Measurements from ENCODE around the gene GOLGA8H. TPM values are rescaled to one million over a fixed set of nuclear protein-coding genes. Genes with fewer than 3 reads are reported as not detected.
"Not testable (repeated sequence)": the region's sequence is repeated elsewhere in the genome, so short reads cannot be mapped to it uniquely, and the experiment has no call there.

GOLGA8H gene
- total RNA-seq, result 0.16 TPM in 1 of 2 replicates, not detected in the other

DNA sequence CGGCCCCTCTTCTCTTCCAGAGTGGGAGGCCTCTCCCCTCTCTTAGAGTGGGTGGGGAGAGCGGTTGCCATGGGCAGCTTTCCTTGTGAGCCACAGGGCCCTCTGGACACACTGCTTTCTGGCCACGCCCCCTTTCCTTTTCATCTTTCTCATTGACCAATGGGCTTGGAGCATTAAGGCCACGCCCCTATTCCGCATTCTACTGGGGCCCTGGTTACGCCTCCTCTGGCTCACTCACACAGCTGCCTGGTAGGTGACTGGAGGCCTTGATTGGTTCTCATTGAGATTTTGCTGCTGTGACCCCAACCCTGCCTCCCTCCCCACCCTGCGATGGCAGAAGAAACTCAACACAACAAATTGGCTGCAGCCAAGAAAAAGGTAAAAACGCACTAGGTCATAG is at the start of gene GOLGA8H:
GOLGA8H (plus strand) TSS at position 233 of the 400 bp plus-strand sequence; CDS start at position 331, 98 bp downstream.
- intact Hi-C loops (cut with micrococcal nuclease), result not testable (repeated sequence)

DNA sequence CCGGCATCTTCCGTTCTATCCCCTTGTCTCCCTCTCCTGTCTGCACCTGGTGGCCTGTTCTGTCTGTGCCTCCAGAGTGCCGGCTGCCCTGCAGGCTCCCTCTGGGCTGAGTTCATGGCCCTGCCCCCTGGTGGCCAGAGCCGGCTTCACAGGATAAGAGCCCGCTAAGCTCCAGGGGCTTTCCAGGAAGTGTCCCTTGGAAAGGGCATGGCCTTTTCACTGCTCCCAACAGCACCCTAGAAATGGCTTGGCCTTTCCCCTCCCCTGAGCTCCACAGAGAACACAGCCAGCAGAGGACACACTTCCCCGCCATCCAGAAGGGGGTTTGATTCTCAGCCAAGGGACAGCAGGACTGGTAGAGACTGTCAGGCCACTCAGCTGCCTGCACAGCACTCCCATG is 36.9 kb upstream of the GOLGA8H start:
- intact Hi-C loops (cut with micrococcal nuclease), result not testable (repeated sequence)

GRCh38 chr15:30573012-30573491 is 30.8 kb upstream of the GOLGA8H start:
- intact Hi-C loops (cut with micrococcal nuclease), result not testable (repeated sequence)

GRCh38 chr15:30579394-30579970 is 24.3 kb upstream of the GOLGA8H start:
- intact Hi-C loops (cut with micrococcal nuclease), result not testable (repeated sequence)

DNA sequence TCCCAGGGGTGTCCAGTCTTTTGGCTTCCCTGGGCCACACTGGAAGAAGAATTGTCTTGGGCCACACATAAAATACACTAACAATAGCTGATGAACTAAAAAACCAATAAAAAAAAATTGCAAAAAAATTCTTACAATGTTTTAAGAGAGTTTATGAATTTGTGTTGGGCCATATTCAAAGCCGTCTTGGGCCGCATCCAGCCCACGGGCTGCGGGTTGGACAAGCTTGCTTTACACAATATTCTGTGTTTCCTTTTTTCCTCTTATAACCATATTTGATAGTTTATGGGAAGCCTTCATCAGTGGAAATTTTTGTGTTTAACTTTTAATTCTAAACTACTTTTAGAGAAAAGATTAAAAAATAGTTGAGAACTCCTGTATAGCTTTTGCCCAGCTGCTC is 23.1 kb upstream of the GOLGA8H start:
- intact Hi-C loops (cut with micrococcal nuclease), result not testable (repeated sequence)

DNA sequence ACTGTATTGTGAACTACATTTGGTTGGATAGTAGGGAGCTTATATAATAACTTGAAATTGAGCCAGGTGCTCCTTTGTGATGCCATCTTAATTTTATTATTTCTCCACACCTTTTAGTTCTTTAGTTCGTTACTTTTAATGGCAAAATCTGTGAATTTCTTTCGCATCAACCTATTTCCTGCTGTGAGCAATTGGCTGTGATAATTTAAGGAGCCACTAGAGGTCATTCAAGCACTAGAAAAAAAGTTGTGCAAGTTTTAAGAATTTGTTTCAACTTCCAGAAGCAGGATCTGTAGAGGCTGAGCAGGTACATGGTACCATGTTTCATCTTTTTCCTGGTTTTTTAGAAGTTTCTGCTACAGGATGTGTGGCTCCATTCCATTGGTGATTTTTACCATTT is 4.9 kb upstream of the GOLGA8H start:
- intact Hi-C loops (cut with micrococcal nuclease), result not testable (repeated sequence)

DNA sequence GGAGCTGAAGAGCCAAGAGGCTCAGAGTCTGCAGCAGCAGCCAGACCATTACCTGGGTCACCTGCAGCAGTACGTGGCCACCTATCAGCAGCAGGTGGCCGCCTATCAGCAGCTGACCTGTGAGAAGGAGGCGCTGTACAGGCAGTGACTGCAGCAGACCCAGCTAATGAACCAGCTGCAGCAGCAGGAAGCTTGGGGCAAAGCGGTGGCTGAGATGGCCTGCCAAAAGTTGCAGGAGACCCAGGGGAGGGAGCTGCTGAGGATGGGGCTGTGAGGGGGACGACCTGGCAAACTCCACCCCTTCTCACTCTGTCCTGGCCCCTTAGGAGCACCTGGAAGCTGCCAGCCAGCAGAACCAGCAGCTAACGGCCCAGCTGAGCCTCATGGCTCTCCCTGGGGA is 8.4 kb downstream of the GOLGA8H start:
- intact Hi-C loops (cut with micrococcal nuclease), result not testable (repeated sequence)

- intact Hi-C loops (cut with micrococcal nuclease), result not testable (repeated sequence)
Observed at GRCh38 chr15:30621342-30621741, 17.5 kb downstream of the GOLGA8H start.

DNA sequence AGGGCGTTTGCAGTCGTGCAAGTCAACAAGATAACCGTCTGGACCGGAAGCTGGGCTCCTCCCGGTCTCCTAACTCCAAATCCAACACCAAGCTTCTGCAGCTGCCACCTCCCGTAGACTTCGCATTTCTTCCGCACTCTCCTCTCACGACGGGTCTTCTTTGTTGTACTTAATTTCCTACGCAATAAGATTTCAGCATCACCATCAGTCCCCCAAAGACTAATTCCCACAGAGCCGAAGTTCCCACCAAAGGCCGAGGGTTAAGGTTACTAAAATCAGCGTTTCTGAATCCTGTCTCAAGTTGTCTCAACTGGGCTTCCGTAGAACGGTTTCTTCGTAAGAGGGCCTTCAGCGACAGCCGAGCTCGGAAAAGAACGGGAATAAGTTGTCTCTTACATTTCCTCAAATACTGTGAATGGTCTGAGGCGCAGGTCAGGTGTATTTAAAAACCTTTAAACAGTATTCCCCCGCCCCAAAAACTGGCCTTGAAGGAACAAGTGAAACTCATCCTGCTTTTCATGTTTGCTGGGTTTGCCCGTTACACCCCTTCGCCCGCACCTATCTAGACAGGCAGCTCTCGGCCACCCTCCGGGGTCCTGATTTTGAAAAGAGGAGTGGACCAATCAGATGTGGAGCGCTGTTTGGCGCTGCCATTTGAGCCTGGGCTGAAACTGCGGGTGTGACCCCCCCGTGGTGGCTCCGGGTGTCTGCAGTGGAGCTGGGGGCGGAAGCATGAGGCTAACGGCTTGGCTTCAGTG is 21.8 kb downstream of the GOLGA8H start, which contains the start of gene ARHGAP11B:
ARHGAP11B (plus strand) TSS at position 693 of the 758 bp plus-strand sequence.
- intact Hi-C loops (cut with micrococcal nuclease), result not testable (repeated sequence)

DNA sequence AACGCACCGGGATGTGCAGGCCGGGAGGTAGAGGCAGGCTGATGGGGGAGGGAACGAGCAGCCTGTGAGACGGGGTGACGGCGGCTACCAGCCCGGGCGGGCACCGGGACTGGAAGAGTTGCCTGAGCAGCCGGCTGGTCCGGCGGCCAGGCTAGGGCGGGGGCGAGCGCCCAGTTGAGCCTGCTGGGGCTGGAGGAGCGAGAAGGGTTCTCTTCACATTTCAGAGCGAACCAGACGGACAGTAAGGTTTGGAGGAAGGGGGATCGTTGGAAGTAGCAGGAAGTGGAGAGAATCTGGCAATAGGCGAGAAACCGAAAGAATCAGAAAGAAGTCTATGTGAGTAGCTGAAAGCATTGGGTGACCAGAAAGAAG is 22.4 kb downstream of the GOLGA8H start:
- intact Hi-C loops (cut with micrococcal nuclease), result not testable (repeated sequence)

DNA sequence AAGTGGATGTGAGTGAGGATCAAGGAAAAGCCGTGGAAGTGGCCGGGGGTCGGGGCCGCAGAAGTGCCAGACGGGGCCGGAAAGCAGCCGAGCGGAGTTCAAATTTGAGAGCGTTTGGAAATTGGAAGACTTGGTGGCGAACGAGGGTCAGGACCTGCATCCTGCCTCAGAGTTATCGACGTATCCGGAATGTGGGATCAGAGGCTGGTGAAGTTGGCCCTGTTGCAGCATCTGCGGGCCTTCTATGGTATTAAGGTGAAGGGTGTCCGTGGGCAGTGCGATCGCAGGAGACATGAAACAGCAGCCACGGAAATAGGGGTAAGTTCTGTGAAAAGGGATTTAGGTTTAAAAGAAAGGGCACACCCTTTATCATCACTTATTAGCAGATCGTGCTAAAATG is 22.8 kb downstream of the GOLGA8H start:
- intact Hi-C loops (cut with micrococcal nuclease), result not testable (repeated sequence)

DNA sequence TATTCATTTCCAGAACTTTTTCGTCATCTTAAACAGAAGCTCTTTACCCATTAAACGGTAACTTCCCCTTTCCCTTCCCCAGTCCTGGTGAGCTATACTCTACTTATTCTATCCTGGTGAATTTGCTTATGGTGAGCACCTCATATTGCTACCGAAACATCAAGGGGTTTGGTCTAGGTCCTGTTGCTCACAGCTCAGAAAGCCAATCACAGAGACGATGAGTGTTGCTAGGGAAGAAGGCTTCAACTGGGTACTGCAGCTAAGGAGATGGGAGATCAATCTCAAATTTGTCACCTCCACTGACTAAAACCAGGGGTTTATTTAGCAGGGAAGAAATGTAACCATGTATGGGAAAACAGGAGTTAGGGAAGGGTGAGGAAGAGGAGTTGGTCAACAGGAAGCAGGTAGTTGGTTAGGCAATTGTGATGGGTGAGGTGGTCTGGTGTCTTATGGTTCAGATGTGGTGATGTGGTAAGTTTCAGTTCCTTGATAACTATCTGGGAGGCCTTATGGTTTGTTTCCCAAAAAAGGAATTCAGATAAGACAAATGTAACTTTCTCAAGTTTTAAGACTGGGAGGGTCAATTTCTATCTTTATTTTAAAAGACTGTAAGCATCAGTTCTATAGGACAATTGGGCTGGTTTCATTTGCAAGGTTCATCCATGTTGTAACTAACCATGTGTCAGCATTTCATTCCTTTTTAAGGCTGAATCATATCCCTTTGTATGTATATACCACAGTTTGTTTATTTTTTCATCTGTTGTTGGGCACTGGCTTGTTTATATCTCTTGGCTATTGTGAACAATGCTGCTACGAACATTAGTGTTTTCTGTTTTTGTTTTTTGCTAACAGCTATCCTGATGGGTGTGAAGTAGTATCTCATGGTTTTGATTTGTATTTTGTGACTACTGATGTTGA is 46.4 kb downstream of the GOLGA8H start:
- intact Hi-C loops (cut with micrococcal nuclease), result no loop called here

DNA sequence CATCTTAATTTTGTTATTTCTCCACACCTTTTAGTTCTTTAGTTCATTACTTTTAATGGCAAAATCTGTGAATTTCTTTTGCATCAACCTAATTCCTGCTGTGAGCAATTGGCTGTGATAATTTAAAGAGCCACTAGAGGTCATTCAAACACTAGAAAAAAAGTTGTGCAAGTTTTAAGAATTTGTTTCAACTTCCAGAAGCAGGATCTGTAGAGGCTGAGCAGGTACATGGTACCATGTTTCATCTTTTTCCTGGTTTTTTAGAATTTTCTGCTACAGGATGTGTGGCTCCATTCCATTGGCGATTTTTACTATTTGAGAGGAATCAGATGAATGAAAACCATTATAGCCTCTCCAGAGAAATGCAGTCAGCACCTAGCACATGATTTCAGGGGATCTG is 57.3 kb downstream of the GOLGA8H start:
- intact Hi-C loops (cut with micrococcal nuclease), result loop anchor here (10.0 kb wide), 1 partner anchor 94 kb away; no protein-coding TSS in a partner anchor

Other genes with a start within 250 kb of the GOLGA8H start
- gene CHRFAM7A, start 210.5 kb upstream of the GOLGA8H start, total RNA-seq, result 2.3 TPM in 1 of 2 replicates, not detected in the other
- 9.1 and 10.2 TPM in 2 replicates for gene GOLGA8R, start 189.8 kb upstream of the GOLGA8H start, total RNA-seq
- 3.0 and 8.8 TPM in 2 replicates for gene GOLGA8Q, start 52.0 kb upstream of the GOLGA8H start, total RNA-seq

All from T-helper 2 cell treated with Interferon-gamma antibody and Interleukin-4, amounts not matched to agents 100 ng/mL and 5 ng/mL, for 36 hours (primary cell).